ENCODE results near the gene MAMDC4. TPM values are rescaled to one million over a fixed set of nuclear protein-coding genes. Genes with fewer than 3 reads are reported as not detected.

MAMDC4 gene
- total and polyA plus RNA-seq, 2 of the 8 experiments (the other 6 are each of a cell fraction or from before 2014, with no cell fraction given), result 3.1 to 4.5 TPM

- peaks cover 0 to 11% (median 5%) of the 10 kb centered on the region in 4 experiments; a peak in 4 of 7 replicates for H3K4me1 ChIP-seq (replicated peaks in 1 of 4; ENCODE audit: control insufficient read depth in 3 of 4, insufficient read depth in 4 of 4, low read length in 3 of 4)
- CTCF ChIA-PET (ENCODE audit: partially characterized antibody), result interaction anchor here (0.6 to 17.4 kb wide), 10 partner anchors 12 to 411 kb away, joined by 3 to 131 read pairs (median 4); partner anchors contain the start of gene AJM1
- TF ChIP-seq E2F6 (IDR thresholded peaks at IDR 0.05) (no peak), POLR2AphosphoS5 (IDR thresholded peaks at IDR 0.05; ENCODE audit: low read depth, low read length) (no peak), POLR2A (IDR thresholded peaks at IDR 0.05; ENCODE audit: control extremely low read depth in 1 of 2, low read depth in 2 of 2, low read length in 2 of 2) (no peak), ATF3 (IDR thresholded peaks at IDR 0.05; ENCODE audit: insufficient read depth, low read depth, low read length) (no peak), HDAC6 (IDR thresholded peaks at IDR 0.05; ENCODE audit: low read depth, low read length) (no peak), NRF1 (IDR thresholded peaks at IDR 0.05; ENCODE audit: low read depth, low read length) (no peak), POU5F1 (IDR thresholded peaks at IDR 0.05; ENCODE audit: low read depth, low read length) (no peak), CREB1 (IDR thresholded peaks at IDR 0.05) (no peak), SRF (IDR thresholded peaks at IDR 0.05; ENCODE audit: low read depth, low read length) (no peak), BACH1 (IDR thresholded peaks at IDR 0.05; ENCODE audit: low read length) (no peak), RAD21 (IDR thresholded peaks at IDR 0.05 in 1 of 2, conservative IDR thresholded peaks at IDR 0.05 in 1 of 2; ENCODE audit: low read depth in 2 of 2, low read length in 2 of 2) (no peak)
These were observed 28.8 kb upstream of the MAMDC4 start for GRCh38 chr9:136823136-136824046.

More at GRCh38 chr9:136823136-136824046, 28.8 kb upstream of the MAMDC4 start:
- H4K5ac ChIP-seq (ENCODE audit: insufficient read length, low read depth, low read length), result no peak overlapping the region
- H4K91ac ChIP-seq (replicated peaks; ENCODE audit: insufficient read length, low read length), result no peak overlapping the region
- H3K36me3 ChIP-seq (ENCODE audit: control insufficient read depth in 2 of 4, insufficient read depth in 4 of 4, low read length in 3 of 4), result peaks cover 8 to 23% (median 17%) of the 10 kb centered on the region in 4 experiments; a peak in 7 of 8 replicates
- FAIRE-seq (no peak), DNase-seq (ENCODE audit: low read depth in 1 of 2, low spot score in 2 of 2) (no peak)
- no peak overlapping the region for H2BK12ac ChIP-seq (ENCODE audit: low read depth, low read length)
- no peak overlapping the region for H3K18ac ChIP-seq (ENCODE audit: extremely low read depth, low read length)
- no peak overlapping the region for H3K4me3 ChIP-seq (ENCODE audit: extremely low read depth in 1 of 4, insufficient read depth in 2 of 4, low read depth in 3 of 4, low read length in 4 of 4)
- no peak overlapping the region for H3K14ac ChIP-seq (ENCODE audit: insufficient read length)
- H2BK5ac ChIP-seq (ENCODE audit: low read depth, low read length), result no peak overlapping the region
- H3K27ac ChIP-seq (ENCODE audit: low read depth, low read length), result no peak overlapping the region
- H2BK15ac ChIP-seq (ENCODE audit: low read length), result no peak overlapping the region
- WGBS, 2 experiments (ENCODE audit: extremely low coverage in 1 of 2, insufficient coverage in 1 of 2, insufficient read length in 1 of 2, insufficient replicate concordance in 2 of 2, low coverage in 1 of 2, low lambda C conversion rate in 2 of 2, missing lambda C conversion rate in 1 of 2), result 92% methylated on average over 28 of the region's 30 CpGs; no CpG with 5 or more reads in 1 of the 2 experiments
- H3K27me3 ChIP-seq (replicated peaks in 1 of 4; ENCODE audit: control insufficient read depth in 3 of 4, extremely low read depth in 1 of 4, insufficient read depth in 3 of 4, low read length in 3 of 4), result 0 out of 7 replicates have a peak, but pooled peaks cover 0 to 2% (median 0%) of the 10 kb centered on the region in 4 experiments
- H2AFZ ChIP-seq (ENCODE audit: low read length), result no peak overlapping the region
- peaks cover 12% of the 10 kb centered on the region for H3K79me1 ChIP-seq (ENCODE audit: low read depth, low read length)
- H3K23me2 ChIP-seq (ENCODE audit: low read depth, low read length), result peaks cover 7% of the 10 kb centered on the region
- peaks cover 21 to 43% of the 10 kb centered on the region in 2 experiments for H4K20me1 ChIP-seq (replicated peaks in 1 of 2; ENCODE audit: control insufficient read depth in 1 of 2, insufficient read depth in 2 of 2, low read length in 2 of 2)
- no peak overlapping the region for H3K4me2 ChIP-seq (ENCODE audit: insufficient read depth in 1 of 2, low read depth in 2 of 2, low read length in 2 of 2)
- H3K56ac ChIP-seq (replicated peaks; ENCODE audit: insufficient read length, low read depth, low read length), result no peak overlapping the region
- peak overlapping the region; percentile 0; the same call in 1 of the 2 replicates for H4K8ac ChIP-seq (ENCODE audit: extremely low read depth, insufficient read depth, low read length)
- no peak overlapping the region for H3K23ac ChIP-seq (ENCODE audit: insufficient read length)
- H2AK5ac ChIP-seq (ENCODE audit: low read depth, low read length), result no peak overlapping the region
- no peaks in the 10 kb centered on the region for H3K9me3 ChIP-seq (ENCODE audit: insufficient read depth in 2 of 2, low read depth in 1 of 2, low read length in 1 of 2)
- H2BK20ac ChIP-seq (ENCODE audit: low read length), result no peak overlapping the region
- H3K79me2 ChIP-seq (ENCODE audit: control insufficient read depth in 1 of 2, insufficient read depth in 2 of 2, low read length in 2 of 2), result peaks cover 0 to 11% of the 10 kb centered on the region in 2 experiments; a peak in 2 of 4 replicates
- H3K9ac ChIP-seq (replicated peaks in 1 of 4; ENCODE audit: extremely low read depth in 1 of 4, low read depth in 3 of 4, low read length in 3 of 4), result no peak overlapping the region
- H2BK120ac ChIP-seq (replicated peaks; ENCODE audit: low read depth, low read length), result no peak overlapping the region
- POLR2A ChIA-PET (ENCODE audit: partially characterized antibody), result interaction anchor here (1.5 to 10.8 kb wide), 5 partner anchors 10 to 24 kb away, joined by 5 to 96 read pairs (median 21); partner anchors contain the start of genes AJM1 and RABL6
- H3K4ac ChIP-seq (replicated peaks; ENCODE audit: insufficient read length, low read depth, low read length), result no peak overlapping the region

Measured in H1 (cell line).